A549 treated with RU486 at 1 μM for 4 hours (cell line): ENCODE data around the gene DNAH9. TPM values are rescaled to one million over a fixed set of nuclear protein-coding genes. Genes with fewer than 3 reads are reported as not detected.

Experiments
- total RNA-seq: library from RNA; stranded (reverse); fragments of 200-300 nt; extraction: Qiagen RNA extraction; gene quantifications from 5 replicates; pipeline ENCODE4 v1.2.3, GENCODE V29; 2022; ENCODE audit warnings: low read depth

Gene DNAH9, protein sequence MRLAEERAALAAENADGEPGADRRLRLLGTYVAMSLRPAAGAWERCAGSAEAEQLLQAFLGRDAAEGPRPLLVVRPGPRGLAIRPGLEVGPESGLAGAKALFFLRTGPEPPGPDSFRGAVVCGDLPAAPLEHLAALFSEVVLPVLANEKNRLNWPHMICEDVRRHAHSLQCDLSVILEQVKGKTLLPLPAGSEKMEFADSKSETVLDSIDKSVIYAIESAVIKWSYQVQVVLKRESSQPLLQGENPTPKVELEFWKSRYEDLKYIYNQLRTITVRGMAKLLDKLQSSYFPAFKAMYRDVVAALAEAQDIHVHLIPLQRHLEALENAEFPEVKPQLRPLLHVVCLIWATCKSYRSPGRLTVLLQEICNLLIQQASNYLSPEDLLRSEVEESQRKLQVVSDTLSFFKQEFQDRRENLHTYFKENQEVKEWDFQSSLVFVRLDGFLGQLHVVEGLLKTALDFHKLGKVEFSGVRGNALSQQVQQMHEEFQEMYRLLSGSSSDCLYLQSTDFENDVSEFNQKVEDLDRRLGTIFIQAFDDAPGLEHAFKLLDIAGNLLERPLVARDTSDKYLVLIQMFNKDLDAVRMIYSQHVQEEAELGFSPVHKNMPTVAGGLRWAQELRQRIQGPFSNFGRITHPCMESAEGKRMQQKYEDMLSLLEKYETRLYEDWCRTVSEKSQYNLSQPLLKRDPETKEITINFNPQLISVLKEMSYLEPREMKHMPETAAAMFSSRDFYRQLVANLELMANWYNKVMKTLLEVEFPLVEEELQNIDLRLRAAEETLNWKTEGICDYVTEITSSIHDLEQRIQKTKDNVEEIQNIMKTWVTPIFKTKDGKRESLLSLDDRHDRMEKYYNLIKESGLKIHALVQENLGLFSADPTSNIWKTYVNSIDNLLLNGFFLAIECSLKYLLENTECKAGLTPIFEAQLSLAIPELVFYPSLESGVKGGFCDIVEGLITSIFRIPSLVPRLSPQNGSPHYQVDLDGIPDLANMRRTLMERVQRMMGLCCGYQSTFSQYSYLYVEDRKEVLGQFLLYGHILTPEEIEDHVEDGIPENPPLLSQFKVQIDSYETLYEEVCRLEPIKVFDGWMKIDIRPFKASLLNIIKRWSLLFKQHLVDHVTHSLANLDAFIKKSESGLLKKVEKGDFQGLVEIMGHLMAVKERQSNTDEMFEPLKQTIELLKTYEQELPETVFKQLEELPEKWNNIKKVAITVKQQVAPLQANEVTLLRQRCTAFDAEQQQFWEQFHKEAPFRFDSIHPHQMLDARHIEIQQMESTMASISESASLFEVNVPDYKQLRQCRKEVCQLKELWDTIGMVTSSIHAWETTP (N-terminal part only)
- 0.05 TPM in 1 of 5 replicates, not detected in the others for total RNA-seq

DNA sequence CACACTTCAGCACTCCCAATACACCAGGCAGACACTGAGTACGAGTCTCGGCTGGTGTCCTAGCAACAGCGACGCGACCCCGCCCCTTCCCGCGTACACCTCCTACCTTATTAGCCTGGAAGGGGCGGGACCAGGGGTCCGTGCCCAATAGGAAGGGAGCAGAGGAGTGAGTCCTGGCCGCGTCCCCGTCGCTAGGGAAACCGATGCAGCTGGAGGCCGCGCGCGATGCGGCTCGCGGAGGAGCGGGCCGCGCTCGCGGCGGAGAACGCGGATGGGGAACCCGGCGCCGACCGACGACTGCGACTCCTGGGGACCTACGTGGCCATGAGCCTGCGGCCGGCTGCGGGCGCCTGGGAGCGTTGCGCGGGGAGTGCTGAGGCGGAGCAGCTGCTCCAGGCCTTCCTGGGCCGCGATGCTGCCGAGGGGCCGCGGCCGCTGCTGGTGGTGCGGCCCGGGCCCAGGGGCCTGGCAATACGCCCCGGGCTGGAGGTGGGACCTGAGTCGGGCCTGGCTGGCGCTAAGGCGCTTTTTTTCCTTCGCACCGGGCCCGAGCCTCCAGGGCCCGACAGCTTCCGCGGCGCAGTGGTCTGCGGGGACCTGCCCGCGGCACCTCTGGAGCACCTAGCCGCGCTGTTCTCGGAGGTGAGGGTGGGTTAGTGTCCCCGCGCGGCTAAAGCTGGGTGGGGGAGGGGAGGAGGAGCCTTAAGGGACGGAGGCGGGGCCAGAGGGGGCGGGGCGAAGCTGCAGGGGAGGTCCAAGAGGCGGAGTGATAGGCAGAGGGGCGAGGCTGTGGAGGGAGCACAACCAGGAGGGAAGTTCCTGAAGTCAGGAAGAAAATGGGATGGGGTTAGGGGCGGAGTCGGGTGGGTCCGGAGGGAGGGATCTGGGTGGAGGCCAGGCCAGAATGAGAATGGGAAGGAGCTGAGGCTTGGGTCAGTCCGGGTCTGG, at the start of gene DNAH9:
Gene DNAH9 (plus strand): TSS at position 197 of the 948 bp plus-strand sequence. CDS start 29 bp downstream, at position 226.

GRCh38 chr17:11997147-11997971, 399.1 kb downstream of the DNAH9 start, which contains the start of gene ZNF18:
Gene ZNF18, minus strand, starts transcription at chr17:11997475. Its CDS starts 4,646 bp downstream, at chr17:11992829.

